PFSK-1 (cell line): ENCODE data around the gene LCA5L.

Source experiments
- FOXP2 ChIP-seq: optimal IDR thresholded peaks from 2 replicates; pipeline ENCODE3; 2011; ENCODE audit warnings: borderline replicate concordance, control low read depth, inconsistent platforms; ENCODE audit not compliant: insufficient read depth; ENCODE audit errors: extremely low read length, extremely low read depth
- POLR2AphosphoS5 ChIP-seq: IDR thresholded peaks from 2 replicates; pipeline ENCODE4 v1.6.1; 2012; ENCODE audit warnings: low read depth, mild to moderate bottlenecking, control low read depth, low read length, moderate library complexity
- SIN3A ChIP-seq: IDR thresholded peaks from 2 replicates; pipeline ENCODE4 v1.6.1; 2012; ENCODE audit warnings: mild to moderate bottlenecking, low read length, moderate library complexity, borderline replicate concordance; ENCODE audit not compliant: insufficient read depth
- TAF1 ChIP-seq: IDR thresholded peaks from 2 replicates; pipeline ENCODE4 v1.6.1; 2012; ENCODE audit warnings: low read length, control low read depth, borderline replicate concordance; ENCODE audit not compliant: insufficient read depth
- TF ChIP-seq, protein P1 (sequence below), 2 experiments: IDR thresholded peaks; 2 replicates each; pipeline versions ENCODE4 v1.6.1 to v1.8.0; 2011 to 2012; ENCODE audit warnings: low read depth in 2 of 2, low read length in 2 of 2, control low read depth in 1 of 2, inconsistent platforms in 1 of 2, mild to moderate bottlenecking in 1 of 2, moderate library complexity in 1 of 2; ENCODE audit not compliant: insufficient read depth in 1 of 2

Gene LCA5L

DNA sequence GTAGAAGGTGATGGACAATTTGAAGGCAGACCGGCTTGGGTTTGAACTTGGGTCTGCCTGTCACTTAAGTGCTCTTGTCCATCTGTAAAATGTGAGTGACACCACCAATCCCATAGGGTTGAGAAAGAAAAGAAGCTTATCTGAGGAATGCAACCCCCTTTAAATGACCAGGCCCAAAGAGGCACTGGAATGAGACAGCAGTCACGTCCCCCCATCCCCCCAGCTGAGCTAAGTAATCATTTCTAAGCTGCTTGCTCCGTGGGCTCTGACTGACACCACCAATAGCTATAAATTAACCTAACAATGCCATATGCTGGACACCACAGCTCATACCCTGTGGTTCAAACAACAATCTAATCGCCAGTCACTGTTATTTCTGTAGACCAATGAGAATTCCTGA lies 15.1 kb downstream of the LCA5L start:
- TF ChIP-seq, protein P1, sequence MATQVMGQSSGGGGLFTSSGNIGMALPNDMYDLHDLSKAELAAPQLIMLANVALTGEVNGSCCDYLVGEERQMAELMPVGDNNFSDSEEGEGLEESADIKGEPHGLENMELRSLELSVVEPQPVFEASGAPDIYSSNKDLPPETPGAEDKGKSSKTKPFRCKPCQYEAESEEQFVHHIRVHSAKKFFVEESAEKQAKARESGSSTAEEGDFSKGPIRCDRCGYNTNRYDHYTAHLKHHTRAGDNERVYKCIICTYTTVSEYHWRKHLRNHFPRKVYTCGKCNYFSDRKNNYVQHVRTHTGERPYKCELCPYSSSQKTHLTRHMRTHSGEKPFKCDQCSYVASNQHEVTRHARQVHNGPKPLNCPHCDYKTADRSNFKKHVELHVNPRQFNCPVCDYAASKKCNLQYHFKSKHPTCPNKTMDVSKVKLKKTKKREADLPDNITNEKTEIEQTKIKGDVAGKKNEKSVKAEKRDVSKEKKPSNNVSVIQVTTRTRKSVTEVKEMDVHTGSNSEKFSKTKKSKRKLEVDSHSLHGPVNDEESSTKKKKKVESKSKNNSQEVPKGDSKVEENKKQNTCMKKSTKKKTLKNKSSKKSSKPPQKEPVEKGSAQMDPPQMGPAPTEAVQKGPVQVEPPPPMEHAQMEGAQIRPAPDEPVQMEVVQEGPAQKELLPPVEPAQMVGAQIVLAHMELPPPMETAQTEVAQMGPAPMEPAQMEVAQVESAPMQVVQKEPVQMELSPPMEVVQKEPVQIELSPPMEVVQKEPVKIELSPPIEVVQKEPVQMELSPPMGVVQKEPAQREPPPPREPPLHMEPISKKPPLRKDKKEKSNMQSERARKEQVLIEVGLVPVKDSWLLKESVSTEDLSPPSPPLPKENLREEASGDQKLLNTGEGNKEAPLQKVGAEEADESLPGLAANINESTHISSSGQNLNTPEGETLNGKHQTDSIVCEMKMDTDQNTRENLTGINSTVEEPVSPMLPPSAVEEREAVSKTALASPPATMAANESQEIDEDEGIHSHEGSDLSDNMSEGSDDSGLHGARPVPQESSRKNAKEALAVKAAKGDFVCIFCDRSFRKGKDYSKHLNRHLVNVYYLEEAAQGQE (IDR thresholded peaks at IDR 0.05; ENCODE audit: insufficient read depth in 1 of 2, low read depth in 2 of 2, low read length in 2 of 2), result no peak
- TF ChIP-seq TAF1, result no peak
- TF ChIP-seq FOXP2, result no peak
- TF ChIP-seq POLR2AphosphoS5, result no peak
- no peak for TF ChIP-seq SIN3A

DNA sequence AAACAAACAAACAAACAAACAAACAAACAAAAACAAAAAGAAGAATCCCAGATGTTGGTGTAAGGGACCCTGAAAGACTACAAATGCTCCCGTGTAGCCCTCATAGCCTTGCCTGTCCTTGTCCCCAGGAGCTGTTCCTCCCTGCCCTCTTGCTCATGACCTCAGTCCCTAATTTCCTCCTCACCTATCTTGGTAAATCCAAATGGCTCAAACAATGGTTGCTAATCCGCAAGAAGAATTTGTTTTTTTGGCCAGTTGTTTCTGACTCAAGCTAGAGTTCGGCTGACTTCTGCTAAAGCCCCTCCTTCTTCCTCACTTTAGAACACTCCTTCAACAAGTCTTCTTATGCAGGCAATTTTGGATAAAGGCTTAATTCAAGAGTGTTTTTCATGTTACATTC lies 15.6 kb downstream of the LCA5L start:
- TF ChIP-seq, protein P1 (IDR thresholded peaks at IDR 0.05; ENCODE audit: insufficient read depth in 1 of 2, low read depth in 2 of 2, low read length in 2 of 2), result no peak
- TF ChIP-seq FOXP2, result no peak
- no peak for TF ChIP-seq SIN3A
- TF ChIP-seq POLR2AphosphoS5, result no peak
- no peak for TF ChIP-seq TAF1

DNA sequence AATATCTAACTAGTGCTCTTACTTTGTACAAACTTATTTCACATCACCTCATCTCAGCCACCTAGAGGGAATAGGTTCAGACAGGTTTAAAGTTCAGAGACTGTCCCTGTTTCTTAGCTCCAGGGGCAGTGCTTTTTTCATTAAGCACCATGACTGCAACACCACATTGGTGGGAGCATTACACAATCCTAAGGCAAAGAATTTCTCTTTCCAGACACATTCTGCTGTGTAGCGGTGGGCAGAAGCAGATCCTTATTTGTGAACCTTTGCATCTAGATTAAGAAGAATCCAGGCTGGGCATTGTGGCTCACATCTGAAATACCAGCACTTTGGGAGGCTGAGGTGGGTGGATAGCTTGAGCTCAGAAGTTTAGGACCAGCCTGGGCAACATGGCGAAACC lies 16.1 kb downstream of the LCA5L start:
- TF ChIP-seq, protein P1 (IDR thresholded peaks at IDR 0.05; ENCODE audit: insufficient read depth in 1 of 2, low read depth in 2 of 2, low read length in 2 of 2), result no peak
- TF ChIP-seq FOXP2, result no peak
- TF ChIP-seq TAF1, result no peak

DNA sequence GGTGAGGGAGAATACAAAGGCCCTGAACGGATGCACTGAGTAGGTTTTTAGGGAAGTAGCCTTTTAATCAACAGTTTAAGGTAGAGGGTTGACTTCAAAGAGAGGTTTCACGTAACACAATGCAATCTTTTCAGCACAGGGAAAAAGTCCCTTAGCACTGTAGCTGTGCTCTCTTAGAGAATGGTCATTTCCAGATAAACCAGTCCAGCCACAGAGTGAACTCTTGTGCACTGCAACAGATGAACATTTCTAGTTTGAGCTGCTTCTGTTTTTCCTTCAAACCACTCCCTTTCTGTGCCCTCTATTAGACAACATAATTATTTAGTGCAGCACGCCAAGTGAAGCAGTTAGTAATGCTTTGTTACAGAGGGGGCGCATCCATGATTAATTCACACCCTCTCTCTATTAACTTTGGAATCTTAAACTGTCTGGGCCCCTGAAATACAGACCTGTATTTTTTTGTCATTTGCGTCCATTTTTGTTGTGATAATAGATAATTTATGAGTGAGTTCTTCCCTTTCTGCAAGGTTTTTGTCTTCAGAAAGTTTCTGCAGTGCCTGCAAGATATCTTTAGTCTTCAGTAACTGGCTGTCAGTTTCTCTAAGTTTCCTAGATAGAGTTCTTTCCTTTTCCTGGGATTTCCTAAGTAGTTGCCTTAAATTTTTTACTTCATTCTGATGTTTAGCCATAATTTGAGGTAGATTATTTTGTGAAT lies 22.9 kb downstream of the LCA5L start:
- TF ChIP-seq, protein P1 (IDR thresholded peaks at IDR 0.05; ENCODE audit: insufficient read depth in 1 of 2, low read depth in 2 of 2, low read length in 2 of 2), result no peak
- TF ChIP-seq FOXP2 (no peak), SIN3A (no peak), TAF1 (no peak), POLR2AphosphoS5 (no peak)

DNA sequence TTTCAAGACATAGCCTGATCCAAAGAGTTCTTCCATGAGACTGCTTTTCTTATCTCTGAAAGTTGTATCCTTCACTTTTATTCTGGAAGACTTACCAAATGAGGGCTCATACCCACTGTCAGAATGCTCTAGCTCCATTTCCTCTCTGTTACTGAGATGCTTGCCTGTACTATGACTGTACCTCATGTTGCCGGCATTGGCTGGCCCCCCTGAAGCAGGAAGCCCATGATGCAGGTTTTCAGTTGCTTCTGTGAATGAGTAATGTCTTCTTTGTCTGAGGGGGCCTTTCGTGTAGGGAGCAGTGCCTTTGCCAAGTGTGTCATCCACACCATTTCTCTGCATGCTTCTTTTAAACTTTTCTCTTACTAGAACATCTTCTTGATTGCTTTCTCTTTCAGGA lies 39.5 kb downstream of the LCA5L start:
- TF ChIP-seq, protein P1 (IDR thresholded peaks at IDR 0.05; ENCODE audit: insufficient read depth in 1 of 2, low read depth in 2 of 2, low read length in 2 of 2), result no peak
- no peak for TF ChIP-seq POLR2AphosphoS5
- TF ChIP-seq FOXP2, result no peak
- no peak for TF ChIP-seq TAF1
- no peak for TF ChIP-seq SIN3A
